Osteoblast (primary cell): ENCODE data around the gene ABCB9. TPM values are rescaled to one million over a fixed set of nuclear protein-coding genes. Genes with fewer than 3 reads are reported as not detected.

Experiments
- DNase-seq: peaks from one replicate; pipeline ENCODE4 v3.0.0; 2011; ENCODE audit warnings: low spot score, mixed read lengths; ENCODE audit not compliant: insufficient read length; ENCODE audit errors: missing footprints
- H2AFZ ChIP-seq: 2 replicates; pipeline ENCODE4 v1.6.0; 2011; ENCODE audit warnings: mild to moderate bottlenecking, low read length
- H3K27ac ChIP-seq: 2 replicates; pipeline ENCODE4 v1.5.1; 2011; ENCODE audit warnings: mild to moderate bottlenecking, low read depth, low read length, moderate library complexity
- H3K27me3 ChIP-seq: 2 replicates; pipeline ENCODE4 v1.6.0; 2012; ENCODE audit warnings: mild to moderate bottlenecking, control low read depth, inconsistent platforms, low read length, moderate library complexity; ENCODE audit not compliant: insufficient read depth
- H3K36me3 ChIP-seq: 2 replicates; pipeline ENCODE4 v1.5.1; 2011; ENCODE audit warnings: mild to moderate bottlenecking, low read length, control low read depth, moderate library complexity; ENCODE audit not compliant: insufficient read depth
- H3K4me1 ChIP-seq: 2 replicates; pipeline ENCODE4 v1.5.1; 2011; ENCODE audit warnings: mild to moderate bottlenecking, low read length, control low read depth, moderate library complexity; ENCODE audit not compliant: insufficient read depth
- H3K4me2 ChIP-seq: 2 replicates; pipeline ENCODE4 v1.6.0; 2011; ENCODE audit warnings: mild to moderate bottlenecking, low read length; ENCODE audit not compliant: insufficient read depth
- H3K4me3 ChIP-seq: fragments of 200-600 bp; sonication (generic); 3 replicates; pipeline ENCODE4 v1.5.1; 2012; ENCODE audit warnings: mild to moderate bottlenecking, low read length, inconsistent platforms; ENCODE audit not compliant: insufficient read depth
- H3K79me2 ChIP-seq: 2 replicates; pipeline ENCODE4 v1.6.0; 2012; ENCODE audit warnings: mild to moderate bottlenecking, low read length, control low read depth, inconsistent platforms; ENCODE audit not compliant: insufficient read depth
- H3K9me3 ChIP-seq: 2 replicates; pipeline ENCODE4 v1.5.1; 2011; ENCODE audit warnings: low read depth, low read length, control low read depth
- H4K20me1 ChIP-seq: 2 replicates; pipeline ENCODE4 v1.6.0; 2012; ENCODE audit warnings: mild to moderate bottlenecking, low read length, control low read depth; ENCODE audit not compliant: insufficient read depth
- CTCF ChIP-seq: IDR thresholded peaks from 2 replicates; pipeline ENCODE4 v1.5.1; 2011; ENCODE audit warnings: mild to moderate bottlenecking, low read depth, low read length, moderate library complexity; ENCODE audit errors: extremely low read depth
- total RNA-seq: library from RNA; depleted of rRNA; stranded (reverse); fragments of >200 nt; gene quantifications from 2 replicates; pipeline ENCODE4 v1.2.3, GENCODE V29; 2012

ABCB9 gene
- total RNA-seq, 1 donor = 11.9 TPM

GRCh38 chr12:122884860-122885259 lies 81.4 kb downstream of the ABCB9 start:
- no peak for TF ChIP-seq CTCF
- H4K20me1 ChIP-seq = peaks cover 71% of the 10 kb centered on the region

GRCh38 chr12:122884091-122884826 lies 82.0 kb downstream of the ABCB9 start:
- DNase-seq = no peak
- peaks cover 75% of the 10 kb centered on the region for H4K20me1 ChIP-seq
- H3K4me2 ChIP-seq = no peak overlapping the region

More at GRCh38 chr12:122884860-122885259, 81.4 kb downstream of the ABCB9 start:
- H3K36me3 ChIP-seq = no peaks in the 10 kb centered on the region
- H3K4me1 ChIP-seq = peaks cover 50% of the 10 kb centered on the region
- H3K27me3 ChIP-seq = no peaks in the 10 kb centered on the region
- peaks cover 97% of the 10 kb centered on the region for H3K79me2 ChIP-seq
- H3K4me2 ChIP-seq = no peak overlapping the region
- H3K4me3 ChIP-seq = no peak overlapping the region
- no peak for DNase-seq
- H3K27ac ChIP-seq = no peak overlapping the region
- H3K9me3 ChIP-seq = no peaks in the 10 kb centered on the region
- H2AFZ ChIP-seq = no peak overlapping the region

GRCh38 chr12:122882908-122883558 lies 83.2 kb downstream of the ABCB9 start:
- no peaks in the 10 kb centered on the region for H3K36me3 ChIP-seq
- H3K79me2 ChIP-seq = peaks cover 97% of the 10 kb centered on the region
- peaks cover 43% of the 10 kb centered on the region for H3K4me1 ChIP-seq
- no peak for DNase-seq
- H3K4me2 ChIP-seq = no peak overlapping the region
- peaks cover 69% of the 10 kb centered on the region for H4K20me1 ChIP-seq
- H3K27ac ChIP-seq = no peak overlapping the region
- no peak for TF ChIP-seq CTCF
- H3K27me3 ChIP-seq = no peaks in the 10 kb centered on the region
- H2AFZ ChIP-seq = no peak overlapping the region
- H3K9me3 ChIP-seq = no peaks in the 10 kb centered on the region
- H3K4me3 ChIP-seq = no peak overlapping the region

More at GRCh38 chr12:122884091-122884826, 82.0 kb downstream of the ABCB9 start:
- H3K27me3 ChIP-seq = no peaks in the 10 kb centered on the region
- H3K79me2 ChIP-seq = peaks cover 97% of the 10 kb centered on the region
- H3K4me1 ChIP-seq = peaks cover 55% of the 10 kb centered on the region
- no peaks in the 10 kb centered on the region for H3K36me3 ChIP-seq
- TF ChIP-seq CTCF = no peak
- H3K9me3 ChIP-seq = no peaks in the 10 kb centered on the region
- no peak overlapping the region for H2AFZ ChIP-seq
- H3K4me3 ChIP-seq = no peak overlapping the region
- H3K27ac ChIP-seq = no peak overlapping the region

- peak; percentile 77 for DNase-seq
- Histone ChIP-seq H3K27me3 (no peaks in the 10 kb centered on the region), H3K4me1 (peaks cover 33% of the 10 kb centered on the region), H3K4me3 (no peak overlapping the region), H3K9me3 (no peaks in the 10 kb centered on the region), H3K4me2 (peak overlapping the region; percentile 65), H3K79me2 (peaks cover 98% of the 10 kb centered on the region), H2AFZ (no peak overlapping the region), H3K36me3 (no peaks in the 10 kb centered on the region), H3K27ac (peak overlapping the region; percentile 82), H4K20me1 (peaks cover 69% of the 10 kb centered on the region)
- peak; percentile 54 for TF ChIP-seq CTCF
Observed at GRCh38 chr12:122880668-122881067, 85.6 kb downstream of the ABCB9 start.
